K562 (cell line): ENCODE measurements around the gene ELMOD2. TPM values are rescaled to one million over a fixed set of nuclear protein-coding genes. Genes with fewer than 3 reads are reported as not detected.
A peak's percentile ranks its signal among the peaks of the same experiment; 100 is the strongest.

Experiments
- CAMTA2 ChIP-seq: fragments of 250-450 bp; sonication (Bioruptor Pico); conservative IDR thresholded peaks from 2 replicates; pipeline ENCODE4 v1.5.1; 2022
- CXXC5 ChIP-seq: fragments of 250-450 bp; sonication (Bioruptor Pico); IDR thresholded peaks from 2 replicates; pipeline ENCODE4 v1.8.0; 2022; ENCODE audit warnings: inconsistent platforms, mild to moderate bottlenecking, moderate library complexity
- FOXJ2 ChIP-seq: fragments of 200-800 bp; sonication (Bioruptor generic); IDR thresholded peaks from 2 replicates; pipeline ENCODE4 v1.6.1; 2016; ENCODE audit warnings: missing genetic modification characterization, missing compliant biosample characterization
- FOXK2 ChIP-seq, 2 experiments: fragments of 450-650 bp; IDR thresholded peaks in 1 of 2; conservative IDR thresholded peaks in 1 of 2; 2 replicates each; pipeline ENCODE4 v1.6.1; 2016; ENCODE audit warnings: low read depth in 2 of 2, mild to moderate bottlenecking in 1 of 2
- HDAC3 ChIP-seq: fragments of 450-650 bp; IDR thresholded peaks from 2 replicates; pipeline ENCODE4 v1.6.1; 2018; ENCODE audit warnings: borderline replicate concordance, mild to moderate bottlenecking, moderate library complexity; ENCODE audit not compliant: partially characterized antibody
- HMGN3 ChIP-seq: IDR thresholded peaks from 2 replicates; pipeline ENCODE4 v1.6.1; 2011; ENCODE audit warnings: borderline replicate concordance, low read depth, mild to moderate bottlenecking, mixed read lengths, low read length; ENCODE audit not compliant: insufficient read length; ENCODE audit errors: extremely low read depth
- NFATC3 ChIP-seq: fragments of 450-650 bp; IDR thresholded peaks from 2 replicates; pipeline ENCODE4 v1.6.1; 2017; ENCODE audit warnings: mild to moderate bottlenecking
- PML ChIP-seq: IDR thresholded peaks from 2 replicates; pipeline ENCODE4 v1.6.1; 2012; ENCODE audit warnings: low read length, inconsistent platforms
- POLR3G ChIP-seq: IDR thresholded peaks from 2 replicates; pipeline ENCODE4 v1.6.1; 2011; ENCODE audit not compliant: insufficient read length, insufficient replicate concordance; ENCODE audit errors: extremely low read depth
- SIN3A ChIP-seq, 2 experiments: fragments of 150-350 bp in 1 of 2; IDR thresholded peaks; 2 replicates each; pipeline ENCODE4 v1.6.1; 2011 to 2016; ENCODE audit warnings: borderline replicate concordance in 2 of 2, low read depth in 2 of 2, low read length in 2 of 2, mild to moderate bottlenecking in 2 of 2, moderate library complexity in 2 of 2; ENCODE audit not compliant: control insufficient read depth in 1 of 2
- SIN3B ChIP-seq: fragments of 450-650 bp; IDR thresholded peaks from 2 replicates; pipeline ENCODE4 v1.6.1; 2017; ENCODE audit warnings: low read depth, mild to moderate bottlenecking, moderate library complexity
- SMARCA4 ChIP-seq: fragments of 450-650 bp; IDR thresholded peaks from 2 replicates; pipeline ENCODE4 v1.6.1; 2016
- ZNF347 ChIP-seq: fragments of 450-650 bp; formaldehyde crosslinking; IDR thresholded peaks from 2 replicates; pipeline ENCODE4 v1.4.0; 2020; ENCODE audit warnings: low read depth, mild to moderate bottlenecking, moderate library complexity
- ZNF696 ChIP-seq: fragments of 250-450 bp; sonication (Bioruptor Pico); conservative IDR thresholded peaks from 2 replicates; pipeline ENCODE4 v1.4.0; 2020; ENCODE audit warnings: mild to moderate bottlenecking, moderate library complexity
- polyA plus RNA-seq, 8 experiments: library from polyadenylated mRNA; depleted of rRNA in 4 of 8; stranded (reverse) in 5 of 8; unstranded in 3 of 8; fragments of >200 nt; fragmentation: Nextera tagmentation in 2 of 8; fragmentation: Illumina TruSeq in 1 of 8; extraction: Ambion mirVana in 2 of 8; extraction: Trizol in 1 of 8; gene quantifications; 2 replicates each; pipeline versions ENCODE4 v1.2.1 to v1.2.3, GENCODE V29; 2011 to 2014; ENCODE audit warnings: inconsistent platforms in 1 of 8, missing spikeins in 1 of 8
- total RNA-seq, 7 experiments: library from RNA; depleted of rRNA in 6 of 7; stranded (reverse); fragments of >200 nt in 6 of 7; fragmentation: Illumina TruSeq in 2 of 7; extraction: Trizol in 2 of 7; gene quantifications; 2 replicates each; pipeline versions ENCODE4 v1.2.1 to v1.2.3, GENCODE V29; 2011 to 2021; ENCODE audit warnings: low replicate concordance in 1 of 7
- TF ChIP-seq, protein P1 (sequence below): fragments of 250-450 bp; sonication (Bioruptor Pico); IDR thresholded peaks from 2 replicates; pipeline ENCODE4 v1.9.0; 2021; ENCODE audit warnings: mild to moderate bottlenecking
- TF ChIP-seq, protein P2 (sequence below), 3 experiments: fragments of 200-800 bp in 1 of 3; fragments of 250-450 bp in 1 of 3; fragments of 450-650 bp in 1 of 3; sonication (Bioruptor Pico) in 1 of 3; sonication (Bioruptor generic) in 1 of 3; formaldehyde crosslinking in 1 of 3; IDR thresholded peaks; 2 replicates each; pipeline versions ENCODE4 v1.6.1 to v1.8.0; 2016 to 2022; ENCODE audit warnings: mild to moderate bottlenecking in 2 of 3, missing genetic modification characterization in 2 of 3, missing compliant biosample characterization in 1 of 3, moderate library complexity in 1 of 3
- TF ChIP-seq, protein P3 (sequence below), 3 experiments: IDR thresholded peaks in 2 of 3; conservative IDR thresholded peaks in 1 of 3; 2 replicates each; pipeline ENCODE4 v1.5.1; 2011 to 2012; ENCODE audit warnings: low read length in 3 of 3, mild to moderate bottlenecking in 3 of 3, control low read depth in 2 of 3, improper control_type of control experiment in 1 of 3, inconsistent platforms in 1 of 3, low read depth in 1 of 3, mixed read lengths in 1 of 3, moderate library complexity in 1 of 3; ENCODE audit not compliant: insufficient read depth in 2 of 3
- TF ChIP-seq, protein P4 (sequence below): IDR thresholded peaks from 2 replicates; pipeline ENCODE4 v1.6.1; 2012; ENCODE audit warnings: low read depth, low read length, improper control_type of control experiment, borderline replicate concordance

ELMOD2 gene
- total and polyA plus RNA-seq, 9 of the 15 experiments (the other 6 are each of a cell fraction or from before 2014, with no cell fraction given), result 11.0 to 23.3 (median 14.3) TPM

DNA sequence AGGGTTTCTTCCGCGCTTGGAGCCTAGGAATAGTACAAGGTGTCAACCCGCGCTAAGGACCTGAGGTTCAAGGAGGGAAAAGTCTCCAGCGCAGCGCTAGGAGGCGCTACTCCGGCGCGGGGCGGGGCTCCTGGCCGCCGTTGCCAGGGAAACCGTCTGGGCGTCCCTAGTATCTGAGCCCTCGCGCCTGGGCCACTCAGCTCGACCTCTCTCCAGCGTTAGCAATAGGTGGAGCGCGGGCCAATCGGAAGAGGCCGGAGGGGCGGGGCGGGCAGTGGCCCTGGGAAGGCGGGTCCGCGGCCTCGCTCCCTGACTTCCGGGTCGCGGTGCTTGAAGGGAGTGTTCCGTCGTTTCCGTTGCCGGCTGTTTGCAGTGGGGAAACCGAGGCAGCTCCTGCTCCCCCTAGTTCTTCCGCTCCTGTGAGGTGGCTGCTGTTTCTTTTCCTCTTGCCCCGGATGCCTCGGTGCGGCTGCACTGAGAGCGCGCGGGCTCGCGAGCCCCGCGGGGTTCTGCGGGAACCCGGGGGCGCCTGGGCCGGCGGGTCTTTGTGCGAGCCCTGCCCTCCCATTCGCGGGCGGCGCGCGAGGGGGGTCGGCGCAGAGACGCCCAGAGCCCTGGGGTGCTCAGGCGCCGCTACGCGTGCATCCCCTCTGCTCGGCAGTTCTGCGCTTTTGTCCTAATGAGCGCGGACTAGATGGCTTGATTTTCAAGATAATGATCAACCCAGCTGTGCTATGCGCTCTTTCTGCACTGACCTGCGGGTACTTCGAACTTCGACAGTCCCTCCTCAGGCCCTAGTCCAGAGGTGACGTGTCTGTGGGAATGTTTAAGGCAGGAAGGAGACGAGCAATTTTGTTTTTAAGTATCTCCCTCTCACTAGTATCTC lies at the start of gene ELMOD2 (continued):
- TF ChIP-seq, protein P1, sequence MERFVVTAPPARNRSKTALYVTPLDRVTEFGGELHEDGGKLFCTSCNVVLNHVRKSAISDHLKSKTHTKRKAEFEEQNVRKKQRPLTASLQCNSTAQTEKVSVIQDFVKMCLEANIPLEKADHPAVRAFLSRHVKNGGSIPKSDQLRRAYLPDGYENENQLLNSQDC, result no peak
- TF ChIP-seq PML (peak; percentile 27; the same call in 1 of the 2 replicates), HDAC3 (no peak), SIN3B (0 out of 2 replicates have a peak, but pooled peaks have one; percentile 45), CXXC5 (CRISPR knock-in tag) (peak; percentile 69), ZNF696 (CRISPR knock-in tag) (no peak), NFATC3 (peak; percentile 71; the same call in 1 of the 2 replicates), CAMTA2 (CRISPR knock-in tag) (no peak), FOXJ2 (tag) (no peak), POLR3G (no peak), HMGN3 (peak; percentile 86), ZNF347 (no peak), SMARCA4 (peak; percentile 39; the same call in 1 of the 2 replicates), SIN3A (IDR thresholded peaks at IDR 0.05; ENCODE audit: borderline replicate concordance in 2 of 2, control insufficient read depth in 1 of 2, low read depth in 2 of 2, low read length in 2 of 2) (peak; percentile 33 to 64; a peak in 3 of 4 replicates), FOXK2 (conservative IDR thresholded peaks at IDR 0.05 in 1 of 2, IDR thresholded peaks at IDR 0.05 in 1 of 2; ENCODE audit: low read depth in 2 of 2) (peak in 1 of 2 experiments; percentile 47; a peak in 1 of 4 replicates)
- TF ChIP-seq, protein P2, sequence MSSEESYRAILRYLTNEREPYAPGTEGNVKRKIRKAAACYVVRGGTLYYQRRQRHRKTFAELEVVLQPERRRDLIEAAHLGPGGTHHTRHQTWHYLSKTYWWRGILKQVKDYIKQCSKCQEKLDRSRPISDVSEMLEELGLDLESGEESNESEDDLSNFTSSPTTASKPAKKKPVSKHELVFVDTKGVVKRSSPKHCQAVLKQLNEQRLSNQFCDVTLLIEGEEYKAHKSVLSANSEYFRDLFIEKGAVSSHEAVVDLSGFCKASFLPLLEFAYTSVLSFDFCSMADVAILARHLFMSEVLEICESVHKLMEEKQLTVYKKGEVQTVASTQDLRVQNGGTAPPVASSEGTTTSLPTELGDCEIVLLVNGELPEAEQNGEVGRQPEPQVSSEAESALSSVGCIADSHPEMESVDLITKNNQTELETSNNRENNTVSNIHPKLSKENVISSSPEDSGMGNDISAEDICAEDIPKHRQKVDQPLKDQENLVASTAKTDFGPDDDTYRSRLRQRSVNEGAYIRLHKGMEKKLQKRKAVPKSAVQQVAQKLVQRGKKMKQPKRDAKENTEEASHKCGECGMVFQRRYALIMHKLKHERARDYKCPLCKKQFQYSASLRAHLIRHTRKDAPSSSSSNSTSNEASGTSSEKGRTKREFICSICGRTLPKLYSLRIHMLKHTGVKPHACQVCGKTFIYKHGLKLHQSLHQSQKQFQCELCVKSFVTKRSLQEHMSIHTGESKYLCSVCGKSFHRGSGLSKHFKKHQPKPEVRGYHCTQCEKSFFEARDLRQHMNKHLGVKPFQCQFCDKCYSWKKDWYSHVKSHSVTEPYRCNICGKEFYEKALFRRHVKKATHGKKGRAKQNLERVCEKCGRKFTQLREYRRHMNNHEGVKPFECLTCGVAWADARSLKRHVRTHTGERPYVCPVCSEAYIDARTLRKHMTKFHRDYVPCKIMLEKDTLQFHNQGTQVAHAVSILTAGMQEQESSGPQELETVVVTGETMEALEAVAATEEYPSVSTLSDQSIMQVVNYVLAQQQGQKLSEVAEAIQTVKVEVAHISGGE (CRISPR knock-in tag; IDR thresholded peaks at IDR 0.05), result peak; percentile 45 to 97 (median 82); a peak in 5 of 6 replicates
- TF ChIP-seq, protein P3, sequence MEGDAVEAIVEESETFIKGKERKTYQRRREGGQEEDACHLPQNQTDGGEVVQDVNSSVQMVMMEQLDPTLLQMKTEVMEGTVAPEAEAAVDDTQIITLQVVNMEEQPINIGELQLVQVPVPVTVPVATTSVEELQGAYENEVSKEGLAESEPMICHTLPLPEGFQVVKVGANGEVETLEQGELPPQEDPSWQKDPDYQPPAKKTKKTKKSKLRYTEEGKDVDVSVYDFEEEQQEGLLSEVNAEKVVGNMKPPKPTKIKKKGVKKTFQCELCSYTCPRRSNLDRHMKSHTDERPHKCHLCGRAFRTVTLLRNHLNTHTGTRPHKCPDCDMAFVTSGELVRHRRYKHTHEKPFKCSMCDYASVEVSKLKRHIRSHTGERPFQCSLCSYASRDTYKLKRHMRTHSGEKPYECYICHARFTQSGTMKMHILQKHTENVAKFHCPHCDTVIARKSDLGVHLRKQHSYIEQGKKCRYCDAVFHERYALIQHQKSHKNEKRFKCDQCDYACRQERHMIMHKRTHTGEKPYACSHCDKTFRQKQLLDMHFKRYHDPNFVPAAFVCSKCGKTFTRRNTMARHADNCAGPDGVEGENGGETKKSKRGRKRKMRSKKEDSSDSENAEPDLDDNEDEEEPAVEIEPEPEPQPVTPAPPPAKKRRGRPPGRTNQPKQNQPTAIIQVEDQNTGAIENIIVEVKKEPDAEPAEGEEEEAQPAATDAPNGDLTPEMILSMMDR (IDR thresholded peaks at IDR 0.05 in 2 of 3, conservative IDR thresholded peaks at IDR 0.05 in 1 of 3; ENCODE audit: insufficient read depth in 2 of 3, low read depth in 1 of 3, low read length in 3 of 3), result peak; percentile 80 to 94 (median 87)
- TF ChIP-seq, protein P4, sequence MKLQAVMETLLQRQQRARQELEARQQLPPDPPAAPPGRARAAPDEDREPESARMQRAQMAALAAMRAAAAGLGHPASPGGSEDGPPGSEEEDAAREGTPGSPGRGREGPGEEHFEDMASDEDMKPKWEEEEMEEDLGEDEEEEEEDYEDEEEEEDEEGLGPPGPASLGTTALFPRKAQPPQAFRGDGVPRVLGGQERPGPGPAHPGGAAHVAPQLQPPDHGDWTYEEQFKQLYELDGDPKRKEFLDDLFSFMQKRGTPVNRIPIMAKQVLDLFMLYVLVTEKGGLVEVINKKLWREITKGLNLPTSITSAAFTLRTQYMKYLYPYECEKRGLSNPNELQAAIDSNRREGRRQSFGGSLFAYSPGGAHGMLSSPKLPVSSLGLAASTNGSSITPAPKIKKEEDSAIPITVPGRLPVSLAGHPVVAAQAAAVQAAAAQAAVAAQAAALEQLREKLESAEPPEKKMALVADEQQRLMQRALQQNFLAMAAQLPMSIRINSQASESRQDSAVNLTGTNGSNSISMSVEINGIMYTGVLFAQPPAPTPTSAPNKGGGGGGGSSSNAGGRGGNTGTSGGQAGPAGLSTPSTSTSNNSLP, result no peak
